HG02623 (cell line): ENCODE measurements around the gene ZBED2.
A peak's percentile ranks its signal among the peaks of the same experiment; 100 is the strongest.

Experiments
- ATAC-seq: cut with Tn5 transposase; IDR thresholded peaks from one replicate; pipeline ENCODE4 v1.9.1; 2021; ENCODE audit warnings: moderate library complexity; ENCODE audit not compliant: unreplicated experiment

The ZBED2 gene

GRCh38 chr3:111605018-111605417, 9.9 kb upstream of the ZBED2 start:
- no peak for ATAC-seq

- no peak for ATAC-seq
These were observed 9.0 kb upstream of the ZBED2 start for GRCh38 chr3:111604119-111604518.

- ATAC-seq, result peak; percentile 46
These were observed 8.5 kb upstream of the ZBED2 start for GRCh38 chr3:111603679-111604078.

GRCh38 chr3:111601810-111602209, 6.7 kb upstream of the ZBED2 start:
- ATAC-seq, result no peak

- no peak for ATAC-seq
These were observed 3.4 kb upstream of the ZBED2 start for GRCh38 chr3:111598552-111598951.

- ATAC-seq, result no peak
These were observed 3.0 kb upstream of the ZBED2 start for GRCh38 chr3:111598139-111598538.

- ATAC-seq, result no peak
These were observed 1.2 kb upstream of the ZBED2 start for GRCh38 chr3:111596328-111596727.

- no peak for ATAC-seq
These were observed 365 bp downstream of the ZBED2 start for GRCh38 chr3:111594781-111595180.

- ATAC-seq, result peak; percentile 68
These were observed 941 bp downstream of the ZBED2 start for GRCh38 chr3:111594205-111594604.

GRCh38 chr3:111593666-111594065, 1.5 kb downstream of the ZBED2 start:
- ATAC-seq, result no peak

GRCh38 chr3:111592936-111593335, 2.2 kb downstream of the ZBED2 start:
- ATAC-seq, result no peak

- ATAC-seq, result no peak
These were observed 3.0 kb downstream of the ZBED2 start for GRCh38 chr3:111592143-111592542.

GRCh38 chr3:111591555-111591954, 3.6 kb downstream of the ZBED2 start:
- ATAC-seq, result no peak

GRCh38 chr3:111590143-111590491, 5.0 kb downstream of the ZBED2 start:
- ATAC-seq, result no peak

- no peak for ATAC-seq
These were observed 5.6 kb downstream of the ZBED2 start for GRCh38 chr3:111589303-111590142.

GRCh38 chr3:111588527-111588926, 6.6 kb downstream of the ZBED2 start:
- no peak for ATAC-seq

GRCh38 chr3:111585217-111585616, 9.9 kb downstream of the ZBED2 start:
- ATAC-seq, result no peak

- ATAC-seq, result no peak
These were observed 10.4 kb downstream of the ZBED2 start for GRCh38 chr3:111584744-111585143.

- ATAC-seq, result no peak
These were observed 13.0 kb downstream of the ZBED2 start for GRCh38 chr3:111582120-111582474.

GRCh38 chr3:111581403-111582119, 13.6 kb downstream of the ZBED2 start:
- ATAC-seq, result no peak

- no peak for ATAC-seq
These were observed 15.7 kb downstream of the ZBED2 start for GRCh38 chr3:111579495-111579894.

- no peak for ATAC-seq
These were observed 16.3 kb downstream of the ZBED2 start for GRCh38 chr3:111578867-111579266.
